ENCODE measurements around the gene UNC79.

The UNC79 gene

GRCh38 chr14:93751946-93752655, 321.4 kb downstream of the UNC79 start:
- DNase-seq (ENCODE audit: low read depth): no peak

- DNase-seq (ENCODE audit: low read depth): no peak
These were observed 322.3 kb downstream of the UNC79 start for GRCh38 chr14:93752980-93753561.

DNA sequence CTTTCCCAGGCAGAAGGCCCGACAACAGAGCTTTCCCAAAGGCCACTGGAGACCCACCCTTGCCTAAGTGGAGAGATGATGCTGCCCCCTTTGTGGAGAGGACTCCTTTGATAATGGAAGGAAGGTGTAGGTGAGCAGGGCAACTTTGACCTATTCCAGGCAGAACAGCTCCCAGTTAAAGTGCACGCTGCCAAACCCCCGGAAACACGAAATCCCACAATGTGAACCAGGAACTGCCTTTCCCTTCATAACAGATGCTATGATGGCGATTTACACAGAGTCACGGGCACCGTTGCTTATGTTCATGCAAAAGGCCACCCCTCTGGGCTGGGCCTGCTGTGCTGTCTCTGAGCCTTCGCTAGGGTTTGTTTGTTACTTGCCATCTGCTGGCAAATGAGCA, 322.9 kb downstream of the UNC79 start:
- no peak for DNase-seq (ENCODE audit: low read depth)

DNA sequence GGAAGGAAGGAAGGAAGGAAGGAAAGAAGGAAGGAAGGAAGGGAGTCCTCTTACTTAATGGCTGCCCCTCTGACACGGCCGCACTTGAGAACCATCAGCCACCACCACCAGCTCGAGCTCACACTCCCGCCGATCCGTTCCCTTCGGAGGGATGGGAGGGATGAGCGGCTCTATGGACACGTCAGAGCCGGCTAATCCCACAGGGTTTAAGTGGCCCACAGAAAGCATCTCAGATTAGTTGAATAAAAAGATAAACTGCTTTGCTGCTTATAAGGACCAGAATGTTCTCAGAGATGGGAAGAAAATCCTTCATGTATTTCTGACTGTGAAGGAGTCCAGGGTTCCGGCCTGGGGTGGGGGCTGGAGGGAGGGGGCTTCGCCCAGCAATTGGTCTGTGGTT, 326.5 kb downstream of the UNC79 start:
- DNase-seq (ENCODE audit: low read depth): no peak

All from non-pigmented ciliary epithelial cell (primary cell).